Activated T-helper 1 cell treated with anti-CD3 and anti-CD28 coated beads, Interleukin-12 subunit alpha, Interleukin-12 subunit beta, Interleukin-2, Interleukin-4 antibody, amounts not matched to agents 30 ng/mL and 10 ng/mL and 1 ng/mL, durations not matched to agents 14 hours and 24 hours and 36 hours (primary cell): ENCODE results near the gene HEATR3. TPM values are rescaled to one million over a fixed set of nuclear protein-coding genes. Genes with fewer than 3 reads are reported as not detected.

Source experiments
- DNase-seq: peaks from one replicate; pipeline ENCODE4 v3.0.0; 2021; ENCODE audit warnings: low spot score
- H3K27ac Mint-ChIP-seq: one replicate; pipeline ENCODE4 v1.8.0; 2021; ENCODE audit warnings: mild to moderate bottlenecking, mixed read lengths
- H3K27me3 Mint-ChIP-seq: one replicate; pipeline ENCODE4 v1.8.0; 2022; ENCODE audit warnings: mild to moderate bottlenecking, moderate library complexity, mixed read lengths; ENCODE audit not compliant: insufficient read depth
- H3K36me3 Mint-ChIP-seq: one replicate; pipeline ENCODE4 v1.8.0; 2021; ENCODE audit warnings: low read depth, mixed read lengths
- H3K4me1 Mint-ChIP-seq: one replicate; pipeline ENCODE4 v1.8.0; 2021; ENCODE audit warnings: low read depth, mixed read lengths
- H3K4me3 Mint-ChIP-seq: one replicate; pipeline ENCODE4 v1.8.0; 2021; ENCODE audit warnings: mild to moderate bottlenecking, moderate library complexity, mixed read lengths
- H3K9me3 Mint-ChIP-seq: one replicate; pipeline ENCODE4 v1.8.0; 2021; ENCODE audit warnings: mixed read lengths
- intact Hi-C: fragments of 100-400 bp; cut with micrococcal nuclease; formaldehyde crosslinking; loops from one replicate; pipeline ENCODE4 v1.15.1; 2024
- total RNA-seq: library from RNA; stranded (reverse); gene quantifications from 2 replicates; pipeline ENCODE4 v1.2.3, GENCODE V29; 2022

The HEATR3 gene
- total RNA-seq, 1 donor from 2014 or later: 29.1 TPM

GRCh38 chr16:50092891-50093290, 27.1 kb downstream of the HEATR3 start:
- no peak overlapping the region for H3K27ac Mint-ChIP-seq
- no peaks in the 10 kb centered on the region for H3K27me3 Mint-ChIP-seq
- peaks cover 18% of the 10 kb centered on the region for H3K4me1 Mint-ChIP-seq
- H3K9me3 Mint-ChIP-seq: no peaks in the 10 kb centered on the region
- peaks cover 21% of the 10 kb centered on the region for H3K36me3 Mint-ChIP-seq
- no peak for DNase-seq
- intact Hi-C loops: no loop called here
- H3K4me3 Mint-ChIP-seq: no peak overlapping the region

GRCh38 chr16:50093607-50094539, 28.1 kb downstream of the HEATR3 start:
- Mint-ChIP-seq H3K4me1 (peaks cover 18% of the 10 kb centered on the region), H3K4me3 (no peak overlapping the region), H3K27me3 (no peaks in the 10 kb centered on the region), H3K27ac (peak overlapping the region; percentile 13), H3K36me3 (peaks cover 18% of the 10 kb centered on the region), H3K9me3 (no peaks in the 10 kb centered on the region)
- intact Hi-C loops: no loop called here
- DNase-seq: no peak

GRCh38 chr16:50096791-50097190, 31.0 kb downstream of the HEATR3 start:
- DNase-seq: no peak
- H3K4me3 Mint-ChIP-seq: no peak overlapping the region
- H3K36me3 Mint-ChIP-seq: peaks cover 22% of the 10 kb centered on the region
- H3K9me3 Mint-ChIP-seq: no peaks in the 10 kb centered on the region
- intact Hi-C loops: loop anchor here (2.0 kb wide), 1 partner anchor 68 kb away; no protein-coding TSS in a partner anchor
- no peaks in the 10 kb centered on the region for H3K27me3 Mint-ChIP-seq
- H3K27ac Mint-ChIP-seq: no peak overlapping the region
- H3K4me1 Mint-ChIP-seq: peaks cover 24% of the 10 kb centered on the region

GRCh38 chr16:50099957-50100648, 34.3 kb downstream of the HEATR3 start:
- no peak overlapping the region for H3K27ac Mint-ChIP-seq
- H3K27me3 Mint-ChIP-seq: no peaks in the 10 kb centered on the region
- H3K4me3 Mint-ChIP-seq: no peak overlapping the region
- no peaks in the 10 kb centered on the region for H3K9me3 Mint-ChIP-seq
- DNase-seq: no peak
- H3K4me1 Mint-ChIP-seq: peaks cover 18% of the 10 kb centered on the region
- intact Hi-C loops: no loop called here
- H3K36me3 Mint-ChIP-seq: peaks cover 31% of the 10 kb centered on the region

GRCh38 chr16:50102051-50102746, 36.4 kb downstream of the HEATR3 start:
- intact Hi-C loops: loop anchor here (1.0 kb wide), 2 partner anchors 19 to 50 kb away; no protein-coding TSS in a partner anchor
- H3K4me3 Mint-ChIP-seq: no peak overlapping the region
- no peaks in the 10 kb centered on the region for H3K9me3 Mint-ChIP-seq
- peaks cover 39% of the 10 kb centered on the region for H3K36me3 Mint-ChIP-seq
- DNase-seq: no peak
- no peaks in the 10 kb centered on the region for H3K27me3 Mint-ChIP-seq
- peaks cover 18% of the 10 kb centered on the region for H3K4me1 Mint-ChIP-seq
- peak overlapping the region; percentile 75 for H3K27ac Mint-ChIP-seq

- Mint-ChIP-seq H3K36me3 (peaks cover 41% of the 10 kb centered on the region), H3K9me3 (no peaks in the 10 kb centered on the region), H3K4me3 (no peak overlapping the region), H3K27ac (no peak overlapping the region), H3K4me1 (peaks cover 18% of the 10 kb centered on the region), H3K27me3 (no peaks in the 10 kb centered on the region)
- DNase-seq: no peak
- intact Hi-C loops: no loop called here
Measured at GRCh38 chr16:50103764-50104163, 38.0 kb downstream of the HEATR3 start.

- Mint-ChIP-seq H3K27me3 (no peaks in the 10 kb centered on the region), H3K4me3 (no peak overlapping the region), H3K27ac (no peak overlapping the region), H3K36me3 (no peaks in the 10 kb centered on the region), H3K9me3 (no peaks in the 10 kb centered on the region), H3K4me1 (peaks cover 6% of the 10 kb centered on the region)
- intact Hi-C loops: no loop called here
- DNase-seq: no peak
Measured at GRCh38 chr16:50114357-50115129, 48.8 kb downstream of the HEATR3 start.

- Mint-ChIP-seq H3K36me3 (peaks cover 4% of the 10 kb centered on the region), H3K9me3 (peaks cover 5% of the 10 kb centered on the region), H3K4me1 (peaks cover 54% of the 10 kb centered on the region), H3K27ac (peak overlapping the region; percentile 85), H3K27me3 (no peaks in the 10 kb centered on the region), H3K4me3 (no peak overlapping the region)
- intact Hi-C loops: loop anchor here (1.0 kb wide), 2 partner anchors 18 to 32 kb away; no protein-coding TSS in a partner anchor
- no peak for DNase-seq
Measured at GRCh38 chr16:50120711-50121110, 54.9 kb downstream of the HEATR3 start.

- Mint-ChIP-seq H3K4me3 (peak overlapping the region; percentile 48), H3K27me3 (no peaks in the 10 kb centered on the region), H3K9me3 (peaks cover 5% of the 10 kb centered on the region), H3K27ac (peak overlapping the region; percentile 85), H3K4me1 (peaks cover 55% of the 10 kb centered on the region), H3K36me3 (peaks cover 4% of the 10 kb centered on the region)
- intact Hi-C loops: loop anchor here (1.0 kb wide), 2 partner anchors 19 to 31 kb away; no protein-coding TSS in a partner anchor
- DNase-seq: no peak
Measured at GRCh38 chr16:50121278-50121677, 55.5 kb downstream of the HEATR3 start.

GRCh38 chr16:50121721-50122445, 56.1 kb downstream of the HEATR3 start:
- H3K27ac Mint-ChIP-seq: peak overlapping the region; percentile 85
- no peaks in the 10 kb centered on the region for H3K27me3 Mint-ChIP-seq
- H3K4me1 Mint-ChIP-seq: peaks cover 55% of the 10 kb centered on the region
- peak; percentile 63 for DNase-seq
- peaks cover 4% of the 10 kb centered on the region for H3K36me3 Mint-ChIP-seq
- H3K4me3 Mint-ChIP-seq: peak overlapping the region; percentile 48
- peaks cover 5% of the 10 kb centered on the region for H3K9me3 Mint-ChIP-seq
- intact Hi-C loops: loop anchor here (1.0 kb wide), 2 partner anchors 20 to 30 kb away; no protein-coding TSS in a partner anchor

GRCh38 chr16:50123417-50123816, 57.6 kb downstream of the HEATR3 start:
- no peak overlapping the region for H3K4me3 Mint-ChIP-seq
- H3K27me3 Mint-ChIP-seq: no peaks in the 10 kb centered on the region
- DNase-seq: no peak
- intact Hi-C loops: no loop called here
- H3K4me1 Mint-ChIP-seq: peaks cover 55% of the 10 kb centered on the region
- peaks cover 5% of the 10 kb centered on the region for H3K9me3 Mint-ChIP-seq
- peaks cover 4% of the 10 kb centered on the region for H3K36me3 Mint-ChIP-seq
- peak overlapping the region; percentile 15 for H3K27ac Mint-ChIP-seq
